Sigmoid colon (tissue), 4 donors: Measurements from ENCODE around the gene MMS19.

ENCODE experiments used
- CTCF ChIP-seq, 4 experiments: fragments of 450-650 bp in 3 of 4; fragments of 200-600 bp in 1 of 4; IDR thresholded peaks; one replicate each; pipeline ENCODE4 v1.5.1; 2016 to 2019; ENCODE audit warnings: antibody characterized with exemption in 4 of 4, mild to moderate bottlenecking in 3 of 4, moderate library complexity in 2 of 4
- EP300 ChIP-seq, 4 donors: sonication (generic); formaldehyde crosslinking; IDR thresholded peaks; one replicate each; pipeline ENCODE4 v1.6.1; 2017; ENCODE audit warnings: antibody characterized with exemption in 4 of 4
- POLR2AphosphoS5 ChIP-seq, 4 donors: sonication (generic); formaldehyde crosslinking; IDR thresholded peaks; one replicate each; pipeline ENCODE4 v1.6.1; 2017; ENCODE audit warnings: antibody characterized with exemption in 4 of 4

- no peak for TF ChIP-seq EP300 (IDR thresholded peaks at IDR 0.05)
- no peak for TF ChIP-seq CTCF (IDR thresholded peaks at IDR 0.05)
- TF ChIP-seq POLR2AphosphoS5 (IDR thresholded peaks at IDR 0.05) = no peak
These were observed 54.0 kb downstream of the MMS19 start for GRCh38 chr10:97444212-97444611.
